ENCODE results near the gene LAMA5.

GRCh38 chr20:62315773-62316172 lies 51.3 kb downstream of the LAMA5 start:
- TF ChIP-seq, protein P1, sequence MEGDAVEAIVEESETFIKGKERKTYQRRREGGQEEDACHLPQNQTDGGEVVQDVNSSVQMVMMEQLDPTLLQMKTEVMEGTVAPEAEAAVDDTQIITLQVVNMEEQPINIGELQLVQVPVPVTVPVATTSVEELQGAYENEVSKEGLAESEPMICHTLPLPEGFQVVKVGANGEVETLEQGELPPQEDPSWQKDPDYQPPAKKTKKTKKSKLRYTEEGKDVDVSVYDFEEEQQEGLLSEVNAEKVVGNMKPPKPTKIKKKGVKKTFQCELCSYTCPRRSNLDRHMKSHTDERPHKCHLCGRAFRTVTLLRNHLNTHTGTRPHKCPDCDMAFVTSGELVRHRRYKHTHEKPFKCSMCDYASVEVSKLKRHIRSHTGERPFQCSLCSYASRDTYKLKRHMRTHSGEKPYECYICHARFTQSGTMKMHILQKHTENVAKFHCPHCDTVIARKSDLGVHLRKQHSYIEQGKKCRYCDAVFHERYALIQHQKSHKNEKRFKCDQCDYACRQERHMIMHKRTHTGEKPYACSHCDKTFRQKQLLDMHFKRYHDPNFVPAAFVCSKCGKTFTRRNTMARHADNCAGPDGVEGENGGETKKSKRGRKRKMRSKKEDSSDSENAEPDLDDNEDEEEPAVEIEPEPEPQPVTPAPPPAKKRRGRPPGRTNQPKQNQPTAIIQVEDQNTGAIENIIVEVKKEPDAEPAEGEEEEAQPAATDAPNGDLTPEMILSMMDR (IDR thresholded peaks at IDR 0.05; ENCODE audit: insufficient read depth, low read length, poor library complexity, severe bottlenecking), result no peak
- TF ChIP-seq EZH2phosphoT487 (conservative IDR thresholded peaks at IDR 0.05; ENCODE audit: low read length), result no peak

All from SU-DHL-6 (cell line).